ENCODE data around the gene ADAT3.
"Not testable (repeated sequence)": the region's sequence is repeated elsewhere in the genome, so short reads cannot be mapped to it uniquely, and the experiment has no call there.

ADAT3 gene

DNA sequence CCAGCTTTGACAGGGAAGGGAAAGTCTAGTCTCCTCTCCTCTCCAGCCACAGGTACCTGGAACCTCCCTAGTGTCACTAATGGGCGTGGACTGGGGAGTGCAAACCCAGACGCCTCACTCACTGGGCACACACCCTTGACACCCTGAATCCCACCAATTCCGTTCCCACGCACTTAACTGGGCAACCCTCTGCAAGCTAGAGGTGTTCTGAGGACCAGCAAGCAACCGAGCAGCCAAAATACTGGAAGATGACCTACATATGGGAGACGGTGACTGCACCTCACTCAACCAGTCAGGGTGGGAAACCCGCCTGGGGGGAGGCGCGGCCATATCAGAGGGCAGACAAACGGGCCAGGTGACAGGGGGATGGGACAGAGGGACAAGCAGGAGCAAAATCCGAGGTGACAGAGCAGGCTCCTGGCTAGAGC lies 20.9 kb upstream of the ADAT3 start:
- peak in 1 of 2 experiments; percentile 44 for DNase-seq

GRCh38 chr19:1884719-1885334 lies 20.4 kb upstream of the ADAT3 start:
- DNase-seq = no peak

DNA sequence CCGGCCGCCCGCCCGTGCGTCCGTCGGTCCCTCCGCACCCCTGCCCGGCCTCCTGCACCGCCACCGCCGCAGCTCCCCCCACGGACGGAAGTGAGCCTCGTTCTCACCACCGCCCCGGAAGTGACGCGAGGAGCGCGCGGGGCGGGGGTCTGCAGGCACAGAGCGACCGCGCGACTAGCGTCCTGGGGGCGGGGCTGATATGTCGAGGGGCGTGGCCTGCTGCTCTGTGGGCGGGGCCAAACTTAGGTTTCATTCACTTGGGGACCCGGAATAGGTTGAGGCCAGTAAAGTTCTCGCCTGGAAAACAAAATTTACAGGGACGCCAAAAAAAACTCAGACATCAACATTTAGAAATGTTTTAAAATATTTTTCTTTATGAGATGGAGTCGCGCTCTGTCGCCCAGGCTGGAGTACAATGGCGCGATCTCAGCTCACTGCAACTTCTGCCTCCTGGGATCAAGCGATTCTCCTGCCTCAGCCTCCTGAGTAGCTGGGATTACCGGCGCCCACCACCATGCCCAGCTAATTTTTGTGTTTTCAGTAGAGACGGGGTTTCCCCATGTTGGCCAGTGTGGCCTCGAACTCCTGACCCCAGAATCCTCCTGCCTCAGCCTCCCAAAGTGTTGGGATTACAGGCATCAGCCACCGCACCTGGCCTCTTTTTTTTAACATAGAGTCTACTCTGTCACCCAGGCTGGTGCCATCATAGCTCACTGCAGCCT lies 19.6 kb upstream of the ADAT3 start, which contains the start of gene ABHD17A:
TSS of gene ABHD17A (minus strand) at position 99 of the 722 bp plus-strand sequence. CDS start 3,930 bp downstream, outside the sequence.
- DNase-seq = peak; percentile 95 to 97

DNA sequence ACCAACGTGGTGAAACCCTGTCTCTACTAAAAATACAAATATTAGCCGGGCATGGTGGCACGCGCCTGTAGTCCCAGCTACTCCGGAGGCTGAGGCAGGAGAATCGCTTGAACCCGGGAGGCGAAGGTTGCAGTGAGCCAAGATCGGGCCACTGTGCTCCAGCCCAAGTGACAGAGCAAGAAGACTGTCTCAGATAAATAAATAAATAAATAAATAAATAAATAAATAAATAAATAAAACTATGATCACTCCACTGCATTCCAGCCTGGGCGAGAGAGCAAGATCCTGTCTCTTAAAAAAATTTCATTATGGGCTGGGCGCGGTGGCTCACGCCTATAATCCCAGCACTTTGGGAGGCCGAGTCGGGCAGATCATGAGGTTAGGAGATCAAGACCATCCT lies 18.8 kb upstream of the ADAT3 start:
- DNase-seq = not testable (repeated sequence)

DNA sequence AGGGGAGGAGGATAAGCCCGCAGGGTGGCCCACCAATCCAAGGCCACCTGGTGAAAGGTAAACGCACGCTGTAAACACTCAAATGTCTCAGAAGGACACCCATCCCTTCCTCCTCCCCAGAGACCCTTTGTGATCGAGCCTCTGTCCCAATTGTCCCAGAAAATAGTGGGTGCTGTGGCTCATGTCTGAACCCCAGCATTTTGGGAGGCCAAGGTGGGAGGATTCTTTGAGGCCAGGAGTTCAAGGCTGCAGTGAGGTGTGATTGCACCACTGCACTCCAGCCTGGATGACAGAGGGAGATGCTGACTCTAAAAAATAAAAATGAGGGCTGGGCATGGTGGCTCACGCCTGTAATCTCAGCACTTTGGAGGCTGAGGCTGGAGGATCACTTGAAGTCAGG lies 16.8 kb upstream of the ADAT3 start:
- no peak for DNase-seq

DNA sequence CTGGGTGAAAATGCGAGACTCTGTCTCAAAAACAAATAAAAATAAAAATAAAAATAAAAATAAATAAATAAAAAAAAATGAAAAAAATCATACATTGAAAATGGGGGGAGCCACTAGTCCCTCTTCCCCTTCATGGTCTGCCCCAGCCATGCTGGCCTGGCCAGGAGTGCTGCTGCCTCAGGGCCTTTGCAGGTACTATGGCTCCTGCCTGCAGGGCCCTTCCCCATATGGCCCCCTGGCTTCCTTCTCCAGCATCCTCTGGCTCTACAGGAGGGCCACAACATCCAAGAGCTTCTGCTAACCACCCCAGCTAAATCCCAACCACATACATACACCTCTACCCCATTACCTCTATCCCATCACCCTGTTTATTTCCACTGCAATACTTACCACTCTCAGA lies 15.3 kb upstream of the ADAT3 start:
- DNase-seq = no peak

- DNase-seq = no peak
Observed at GRCh38 chr19:1893791-1894190, 11.4 kb upstream of the ADAT3 start.

- DNase-seq = no peak
Observed at GRCh38 chr19:1896508-1896907, 8.7 kb upstream of the ADAT3 start.

DNA sequence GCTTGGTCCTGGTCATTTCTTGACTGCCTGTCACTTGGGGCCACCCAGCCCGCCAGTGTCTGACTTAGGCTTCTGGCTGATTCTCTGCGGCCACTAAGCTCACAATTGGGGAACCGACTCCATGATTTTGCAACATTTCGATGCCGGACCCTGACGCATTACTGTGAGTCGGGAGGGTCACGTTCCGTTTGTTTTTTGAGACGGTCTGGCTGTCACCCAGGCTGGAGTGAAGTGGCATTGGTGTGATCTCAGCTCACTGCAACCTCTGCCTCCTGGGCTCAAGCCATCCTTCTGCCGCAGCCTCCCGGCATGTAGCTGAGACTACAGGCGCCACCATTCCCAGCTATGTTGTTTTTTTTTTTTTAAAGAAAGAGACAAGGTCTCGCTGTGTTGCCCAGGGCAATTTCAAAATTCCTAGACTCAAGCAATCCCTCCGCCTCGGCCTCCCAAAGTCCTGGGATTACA lies 3.2 kb upstream of the ADAT3 start:
- no peak for DNase-seq

- DNase-seq = no peak
Observed at GRCh38 chr19:1902923-1903322, 2.3 kb upstream of the ADAT3 start.

DNA sequence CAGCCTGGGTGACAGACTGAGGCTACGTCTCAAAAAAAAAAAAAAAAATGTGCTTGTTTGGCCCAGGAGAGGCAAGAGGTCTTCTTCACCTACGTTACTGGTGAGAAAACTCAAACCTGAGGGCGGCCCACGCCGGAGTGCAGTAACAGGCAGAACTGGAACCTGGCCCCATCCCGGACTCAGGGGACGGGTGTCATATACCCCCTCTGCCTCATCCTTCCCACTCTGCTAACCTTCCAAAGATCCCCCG lies 414 bp upstream of the ADAT3 start:
- DNase-seq = no peak

DNA sequence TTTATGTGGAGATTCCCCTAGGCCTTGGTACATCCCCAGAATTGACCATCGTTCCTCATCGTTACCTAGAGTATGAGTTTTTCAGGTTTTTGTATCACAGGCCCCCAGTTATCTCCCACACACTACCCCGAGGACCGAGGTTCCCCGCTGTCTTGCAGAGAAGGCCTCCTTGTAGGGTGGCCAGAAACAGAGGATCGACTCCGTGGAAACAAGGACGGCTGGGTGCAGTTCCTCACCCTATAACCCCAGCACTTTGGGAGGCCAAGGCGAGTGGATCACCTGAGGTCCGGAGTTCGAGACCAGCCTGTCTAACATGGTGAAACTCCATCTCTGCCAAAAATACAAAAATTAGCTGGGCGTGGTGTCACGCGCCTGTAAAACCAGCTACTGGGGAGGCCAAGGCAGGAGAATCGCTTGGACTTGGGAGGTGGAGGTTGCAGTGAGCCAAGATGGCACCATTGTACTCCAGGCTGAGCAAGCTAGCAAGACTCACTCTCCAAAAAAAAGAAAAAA lies 720 bp downstream of the ADAT3 start:
- no peak for DNase-seq

DNA sequence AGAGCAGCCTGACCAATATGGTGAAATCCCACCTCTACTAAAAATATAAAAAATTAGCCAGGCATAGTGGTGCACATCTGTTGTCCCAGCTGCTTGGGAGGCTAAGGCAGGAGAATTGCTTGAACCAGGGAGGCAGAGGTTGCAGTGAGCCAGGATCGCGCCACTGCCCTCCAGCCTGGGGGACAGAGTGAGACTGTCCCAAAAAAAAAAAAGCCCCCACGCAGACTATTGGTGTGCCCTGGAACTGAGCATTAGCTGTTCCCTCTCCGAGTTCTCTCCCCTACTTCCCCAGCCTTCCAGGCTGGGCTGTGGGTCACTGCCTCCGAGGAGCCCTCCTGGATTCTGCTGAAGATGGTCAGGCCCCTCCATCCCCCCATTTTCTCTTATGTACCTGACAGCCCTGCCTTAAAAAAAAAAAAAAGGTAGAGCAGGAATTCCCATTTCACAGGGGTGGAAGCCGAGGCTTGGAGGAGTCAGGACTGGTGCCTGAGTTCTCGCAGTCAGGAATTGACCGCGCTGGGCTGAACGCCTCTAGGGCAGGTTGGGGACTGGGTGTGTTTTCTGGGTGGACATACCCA lies 1.9 kb downstream of the ADAT3 start:
- DNase-seq = no peak

GRCh38 chr19:1907563-1908363 lies 2.6 kb downstream of the ADAT3 start:
- no peak for DNase-seq

- DNase-seq = no peak
Observed at GRCh38 chr19:1908364-1908678, 3.1 kb downstream of the ADAT3 start.

DNA sequence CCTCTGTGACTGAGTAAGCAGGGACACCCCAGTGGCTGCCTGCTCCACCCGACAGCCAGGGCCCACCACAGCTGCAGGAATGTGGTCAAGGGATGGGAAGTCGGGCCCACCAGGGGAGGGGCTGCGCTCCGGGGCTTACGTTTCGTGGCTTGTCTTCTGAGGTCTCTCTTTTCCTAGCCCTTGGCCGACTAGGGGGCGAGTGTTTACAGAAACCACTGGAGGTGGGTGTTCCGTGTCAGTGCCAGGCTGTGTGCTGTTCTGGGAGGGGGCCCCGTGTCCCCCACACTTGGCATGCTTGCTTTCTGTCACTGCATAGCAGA lies 4.5 kb downstream of the ADAT3 start:
- no peak for DNase-seq

DNA sequence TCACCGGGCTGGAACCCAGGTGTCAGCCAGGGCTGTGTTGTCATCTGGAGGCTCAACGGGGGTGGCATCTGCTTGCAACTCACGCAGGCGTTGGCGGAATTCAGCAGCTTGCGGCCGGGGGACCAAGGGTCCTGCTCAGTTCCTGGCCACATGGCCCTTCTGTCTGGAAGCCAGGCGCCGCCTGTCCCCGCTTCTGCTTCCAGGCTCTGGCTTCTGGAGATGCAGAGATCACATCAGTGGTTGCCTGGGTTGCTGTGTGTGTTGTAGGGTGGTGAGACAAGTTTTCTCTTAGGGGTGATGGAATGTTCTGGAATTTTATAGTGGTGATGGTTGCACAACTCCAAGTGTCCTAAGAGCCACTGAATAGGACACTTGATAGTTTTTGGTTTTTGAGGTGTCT lies 5.0 kb downstream of the ADAT3 start:
- no peak for DNase-seq

- no peak for DNase-seq
Observed at GRCh38 chr19:1911098-1911497, 5.9 kb downstream of the ADAT3 start.

GRCh38 chr19:1911995-1912394 lies 6.8 kb downstream of the ADAT3 start:
- DNase-seq = no peak

DNA sequence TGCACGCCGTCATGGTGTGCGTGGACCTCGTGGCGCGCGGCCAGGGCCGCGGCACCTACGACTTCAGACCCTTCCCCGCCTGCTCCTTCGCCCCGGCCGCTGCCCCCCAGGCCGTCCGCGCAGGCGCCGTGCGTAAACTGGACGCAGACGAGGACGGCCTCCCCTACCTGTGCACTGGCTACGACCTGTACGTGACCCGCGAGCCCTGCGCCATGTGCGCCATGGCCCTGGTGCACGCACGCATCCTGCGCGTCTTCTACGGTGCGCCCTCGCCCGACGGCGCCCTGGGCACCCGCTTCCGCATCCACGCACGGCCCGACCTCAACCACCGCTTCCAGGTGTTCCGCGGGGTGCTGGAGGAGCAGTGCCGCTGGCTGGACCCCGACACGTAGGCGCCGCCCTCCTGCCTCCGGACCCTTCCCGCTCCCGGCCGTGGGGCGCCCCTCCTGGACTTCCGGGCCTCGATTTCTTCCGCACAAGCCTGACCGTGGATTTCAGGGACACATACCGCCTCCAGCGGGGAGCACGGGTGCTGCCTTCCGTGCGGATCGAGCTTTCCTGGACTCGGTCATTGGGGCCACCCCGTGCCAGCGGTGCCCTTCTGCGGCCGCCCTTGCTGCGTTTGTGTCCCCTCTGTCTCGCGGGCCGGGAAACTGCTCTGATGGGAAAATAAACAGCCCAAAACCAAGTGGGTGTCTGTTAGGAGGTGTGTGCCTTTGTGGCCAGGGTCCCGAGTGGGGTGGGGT lies 7.7 kb downstream of the ADAT3 start:
- DNase-seq = no peak

- DNase-seq = no peak
Observed at GRCh38 chr19:1913781-1914577, 8.8 kb downstream of the ADAT3 start.

DNA sequence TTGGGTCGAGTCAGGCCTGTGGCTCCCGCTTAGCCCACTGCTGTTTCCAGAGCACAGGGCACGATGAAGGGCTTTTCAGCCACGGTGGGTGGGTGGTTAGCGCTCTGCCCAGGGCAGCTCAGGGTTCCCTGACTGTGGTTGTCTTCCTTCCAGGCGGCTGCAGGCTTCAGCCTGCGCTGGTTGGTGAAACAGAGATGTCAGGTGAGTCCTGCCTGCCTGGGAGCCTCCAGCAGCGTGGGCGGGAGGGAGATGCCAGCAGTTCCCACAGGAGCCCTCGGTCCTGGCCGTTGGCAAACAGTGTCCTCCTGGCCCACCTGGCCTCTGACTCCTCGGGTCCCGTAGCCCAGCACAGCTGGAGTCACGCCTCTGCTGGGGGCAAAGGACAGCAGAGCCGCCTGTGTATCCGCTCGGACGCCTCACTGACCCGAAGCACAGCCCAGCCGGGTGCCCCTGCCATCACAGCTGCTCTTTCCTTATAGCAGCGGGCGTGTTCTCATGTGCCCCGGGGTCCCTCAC lies 9.7 kb downstream of the ADAT3 start:
- no peak for DNase-seq

All from activated CD4-positive, alpha-beta T cell treated with anti-CD3 and anti-CD28 coated beads, Interleukin-2, amount 50 U/mL, for 48 hours (primary cell).